Stimulated activated CD4-positive, alpha-beta T cell treated with anti-CD3 and anti-CD28 coated beads, Interleukin-4, amount 100 ng/mL, for 24 hours (primary cell): ENCODE results near the gene UBASH3A.

Source experiments
- DNase-seq: peaks from one replicate; pipeline ENCODE4 v3.0.0-alpha.2; 2020

UBASH3A gene

DNA sequence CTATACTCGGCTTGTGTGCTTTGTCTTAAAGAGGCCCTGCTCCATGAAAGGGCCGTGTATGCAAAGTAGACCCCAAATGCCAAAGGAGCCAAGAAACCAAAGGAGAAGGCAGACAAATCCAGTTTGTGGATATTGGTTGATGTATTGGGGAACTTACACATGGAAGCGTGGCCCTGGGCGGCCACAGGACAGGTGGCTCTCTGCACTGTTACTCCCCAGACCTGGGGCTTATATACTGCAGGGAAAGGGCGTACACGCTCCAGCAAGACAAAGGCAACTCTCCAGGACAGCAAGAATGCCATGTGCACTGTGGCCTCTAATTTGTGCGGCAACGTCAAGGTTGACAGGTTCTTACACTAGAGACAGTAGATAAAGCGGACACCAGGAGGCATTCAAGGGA, 67.5 kb downstream of the UBASH3A start:
- DNase-seq, result no peak

DNA sequence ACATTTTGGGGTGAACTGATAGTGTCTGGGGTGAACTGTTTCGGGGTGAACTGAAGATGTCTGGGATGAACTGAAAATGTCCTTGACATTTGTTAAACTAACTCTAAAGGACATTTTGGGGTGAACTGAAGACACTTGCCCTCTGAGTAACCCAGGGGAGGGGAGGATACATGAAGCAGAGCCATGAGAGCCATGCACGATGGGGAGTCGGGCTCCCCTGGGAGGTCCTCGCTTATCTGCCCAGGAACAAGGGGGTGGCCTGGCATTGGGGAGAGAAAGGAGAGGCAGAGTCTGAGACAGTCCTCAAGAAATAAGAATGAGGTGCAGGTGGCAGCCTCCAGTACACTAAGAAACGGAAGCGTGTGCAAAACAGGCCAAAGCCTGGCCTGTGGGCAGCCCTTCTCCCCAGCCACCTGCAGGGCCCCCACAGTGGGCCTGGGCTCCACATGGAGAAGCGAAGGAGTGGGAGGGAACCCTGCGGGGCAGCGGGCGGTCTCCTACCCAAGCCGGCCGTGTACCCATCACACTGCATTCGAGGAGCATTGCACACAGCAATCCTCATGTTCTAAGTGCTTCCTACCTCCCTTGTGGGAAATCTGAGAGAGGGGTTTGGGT, 68.1 kb downstream of the UBASH3A start:
- DNase-seq, result no peak

DNA sequence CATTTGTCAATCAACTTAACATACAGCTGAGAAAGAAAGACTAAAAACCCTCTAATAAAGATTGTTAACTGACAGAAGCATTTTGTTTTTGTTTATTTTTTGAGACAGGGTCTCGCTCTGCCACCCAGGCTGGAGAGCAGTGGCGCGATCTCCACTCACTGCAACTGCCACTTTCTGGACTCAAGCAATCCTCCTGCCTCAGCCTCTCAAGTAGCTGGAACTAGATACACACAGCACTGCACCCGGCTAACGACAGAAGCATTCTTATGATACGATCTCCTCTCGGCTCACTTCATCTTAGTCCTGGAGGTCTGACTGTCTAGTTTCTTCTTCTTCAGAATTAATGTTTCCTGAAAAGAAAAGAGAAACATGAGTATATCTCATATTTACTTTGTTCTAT, 68.8 kb downstream of the UBASH3A start:
- DNase-seq, result no peak

DNA sequence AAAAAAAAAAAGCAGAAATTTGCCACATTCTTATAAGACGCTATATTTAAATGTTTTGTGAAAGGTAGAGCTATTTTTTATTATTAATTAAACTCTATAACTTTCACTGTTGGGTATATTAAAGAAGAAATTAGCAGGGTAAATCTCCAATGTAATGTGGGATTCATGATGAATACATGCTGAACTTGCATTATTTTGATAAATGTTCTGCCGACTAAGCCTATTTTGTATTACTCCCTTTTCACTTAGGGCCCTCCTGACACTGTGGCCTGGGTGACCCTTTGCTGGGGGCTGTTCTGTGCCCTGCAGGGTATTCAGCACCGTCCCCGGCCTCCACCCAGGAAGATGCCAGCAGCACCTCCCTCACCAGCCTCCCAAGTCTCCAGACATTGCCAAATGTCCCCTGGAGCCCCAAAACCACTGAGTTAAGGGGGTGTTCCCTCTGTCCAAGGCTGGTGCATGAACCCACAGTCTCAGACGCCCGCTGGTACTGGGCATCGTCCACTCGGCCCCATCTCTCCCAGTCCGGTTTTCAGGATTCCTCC, 69.9 kb downstream of the UBASH3A start:
- no peak for DNase-seq

DNA sequence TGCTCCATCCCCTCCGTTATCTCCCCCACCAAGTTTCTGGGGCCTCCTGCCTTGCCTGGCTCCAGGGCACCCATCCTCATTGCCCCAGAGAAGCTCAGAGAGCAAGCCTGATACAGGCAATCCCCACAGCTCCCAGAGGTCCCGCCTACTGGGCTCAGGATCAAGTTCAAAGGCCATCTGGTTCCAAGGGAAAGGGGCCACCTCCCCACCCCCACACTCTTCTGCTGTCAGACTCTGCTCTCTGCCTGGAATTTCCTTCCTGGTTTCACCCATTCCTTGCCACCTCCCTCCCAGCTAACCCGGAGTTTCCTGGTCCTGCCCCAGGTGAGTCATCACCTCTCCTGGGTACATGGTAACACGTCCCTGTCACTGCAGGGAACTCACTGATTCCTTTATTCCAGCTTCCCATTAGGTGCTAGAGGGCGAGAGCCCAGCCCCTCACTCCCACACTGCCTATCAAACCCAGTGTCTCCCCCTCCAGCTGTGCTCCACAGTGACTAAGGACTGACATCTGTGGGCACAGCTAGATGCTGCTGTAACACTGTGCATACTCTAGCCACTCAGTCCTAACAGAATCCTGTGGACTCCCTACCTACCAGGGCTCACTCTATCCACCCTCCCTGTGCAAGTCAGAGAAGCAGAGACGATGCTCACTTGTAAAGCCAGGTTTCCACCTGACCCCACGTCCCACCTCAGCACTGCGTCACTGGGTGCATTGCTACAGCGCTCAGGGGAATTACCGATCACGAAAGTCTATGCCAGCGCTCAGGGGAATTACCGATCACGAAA, 70.5 kb downstream of the UBASH3A start:
- no peak for DNase-seq

DNA sequence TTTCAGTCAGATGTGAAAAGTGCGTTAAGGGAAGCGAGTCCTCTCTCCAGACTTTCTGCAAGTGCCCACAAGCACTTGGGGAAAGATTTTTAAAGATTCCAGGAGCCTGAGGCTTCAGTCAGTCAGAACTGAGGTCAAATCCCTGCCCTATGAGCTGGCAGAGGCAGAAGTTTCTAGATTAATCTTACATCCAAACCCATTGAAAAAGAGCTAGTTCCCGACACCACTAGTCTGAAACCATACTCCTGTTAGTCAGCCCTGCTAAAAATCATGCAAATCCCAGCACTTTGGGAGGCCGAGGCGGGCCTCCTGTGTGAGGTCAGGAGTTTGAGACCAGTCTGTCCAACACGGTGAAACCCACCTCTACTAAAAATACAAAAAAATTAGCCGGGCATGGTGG, 71.3 kb downstream of the UBASH3A start:
- DNase-seq, result no peak

DNA sequence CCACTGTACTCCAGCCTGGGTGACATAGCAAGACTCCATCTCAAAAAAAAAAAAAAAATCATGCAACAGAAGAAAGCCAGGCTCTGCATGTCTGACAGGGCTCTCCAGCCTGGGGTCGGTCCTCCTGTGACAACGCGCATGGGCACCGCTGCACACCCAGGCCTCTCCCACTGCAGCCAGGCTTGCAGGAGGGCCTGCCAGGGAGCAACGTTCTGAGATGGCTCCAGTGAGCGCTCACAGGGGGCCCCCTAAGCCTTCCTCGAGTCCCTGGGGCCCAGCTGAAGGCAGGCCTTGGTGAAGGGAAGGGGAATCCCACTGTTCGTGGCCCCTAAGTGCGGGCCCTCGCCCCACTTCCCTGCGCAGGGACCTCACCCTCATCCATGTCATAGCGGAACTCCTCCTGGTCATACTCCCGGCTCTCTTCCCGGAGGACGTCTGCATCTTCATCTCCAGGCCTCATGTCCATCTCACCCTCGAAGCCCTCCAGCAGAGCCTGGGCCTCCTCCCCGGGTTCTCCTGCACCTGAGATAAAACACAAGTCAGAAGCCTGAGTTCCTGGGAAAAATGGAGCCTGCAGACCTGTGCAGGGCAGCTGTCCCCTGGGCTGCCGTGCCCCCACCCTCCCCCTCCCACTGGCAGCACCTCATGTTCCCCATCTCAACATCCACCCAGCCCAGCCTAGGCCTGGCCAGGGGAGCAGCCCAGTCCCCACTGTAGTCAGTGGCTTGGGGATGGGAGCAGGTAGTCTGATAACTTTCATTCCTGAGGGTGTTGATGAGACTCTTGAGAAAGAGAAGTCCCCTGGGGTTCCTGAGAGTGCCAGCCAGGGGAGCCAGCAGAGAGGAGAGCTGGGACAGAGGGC, 72.1 kb downstream of the UBASH3A start:
- no peak for DNase-seq

DNA sequence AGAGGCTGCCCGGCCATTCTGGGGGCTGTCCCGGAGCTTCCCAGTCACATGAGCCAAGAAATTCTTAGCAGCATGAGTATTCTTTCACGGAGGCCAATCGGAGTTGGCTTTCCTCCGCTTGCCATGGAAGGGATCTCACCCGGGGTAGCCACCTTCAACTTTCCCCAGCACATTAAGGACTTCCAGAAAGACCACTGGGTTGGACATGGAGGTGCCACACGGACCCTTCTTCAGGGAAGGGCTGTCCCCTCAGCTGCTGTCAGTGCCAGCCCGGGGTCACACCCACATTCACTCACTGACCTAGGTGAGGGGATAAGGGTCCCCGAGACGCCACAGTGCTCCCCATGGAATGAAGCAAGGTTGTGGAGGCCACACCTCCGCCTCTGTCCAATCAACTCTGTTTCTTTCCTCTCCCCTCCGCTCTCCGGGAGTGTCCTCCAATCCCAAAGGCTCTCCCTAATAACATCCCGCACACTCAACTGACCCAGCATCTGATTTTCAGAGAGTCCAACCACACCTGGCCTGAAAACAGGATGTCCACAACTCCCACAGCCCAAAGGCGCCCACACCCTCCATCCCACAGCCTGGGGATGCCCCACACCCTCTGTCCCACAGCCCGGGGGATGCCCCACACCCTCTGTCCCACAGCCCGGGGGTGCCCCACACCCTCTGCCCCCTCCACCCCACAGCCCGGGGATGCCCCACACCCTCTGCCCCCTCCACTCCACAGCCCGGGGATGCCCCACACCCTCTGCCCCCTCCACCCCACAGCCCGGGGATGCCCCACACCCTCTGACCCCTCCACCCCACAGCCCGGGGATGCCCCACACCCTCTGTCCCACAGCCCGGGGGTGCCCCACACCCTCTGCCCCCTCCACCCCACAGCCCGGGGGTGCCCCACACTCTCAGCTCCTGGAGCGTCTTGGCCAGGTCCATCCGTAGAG, 73.0 kb downstream of the UBASH3A start:
- no peak for DNase-seq

DNA sequence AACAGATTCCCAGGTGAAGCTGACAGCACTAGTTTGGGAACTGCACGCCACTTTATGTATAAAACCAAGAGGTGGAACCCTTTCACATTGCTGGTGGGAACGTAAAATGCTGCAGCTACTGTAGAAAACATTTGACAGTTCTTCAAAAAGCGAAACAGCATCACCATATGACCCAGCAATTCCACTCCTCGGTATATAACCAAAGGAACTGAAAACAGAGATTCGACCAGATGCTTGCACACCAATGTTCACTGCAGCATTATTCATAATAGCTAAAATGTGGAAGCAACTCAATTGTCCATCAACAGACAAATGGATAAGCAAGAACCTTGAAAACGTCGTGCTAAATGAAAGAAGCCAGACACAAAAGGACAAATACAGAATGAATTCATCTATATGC, 74.8 kb downstream of the UBASH3A start:
- no peak for DNase-seq

DNA sequence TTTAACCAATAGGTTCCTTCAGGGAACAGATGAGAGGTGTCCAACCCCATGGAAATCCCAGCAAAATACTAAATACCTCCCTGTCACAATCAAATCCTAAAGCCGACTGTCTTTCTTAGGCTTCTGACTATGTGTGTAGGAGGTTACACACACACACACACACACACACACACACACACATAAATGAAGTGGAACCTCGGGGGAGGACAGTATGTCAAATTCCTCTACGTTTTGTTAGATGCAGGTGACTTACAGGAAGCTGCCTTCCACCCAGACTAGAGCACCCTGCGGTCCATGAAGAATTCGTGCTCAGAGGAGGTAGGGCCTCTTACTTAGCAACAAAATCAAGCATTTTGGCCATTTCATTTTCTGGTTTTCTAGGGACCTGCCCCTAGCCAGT, 75.9 kb downstream of the UBASH3A start:
- DNase-seq, result no peak

DNA sequence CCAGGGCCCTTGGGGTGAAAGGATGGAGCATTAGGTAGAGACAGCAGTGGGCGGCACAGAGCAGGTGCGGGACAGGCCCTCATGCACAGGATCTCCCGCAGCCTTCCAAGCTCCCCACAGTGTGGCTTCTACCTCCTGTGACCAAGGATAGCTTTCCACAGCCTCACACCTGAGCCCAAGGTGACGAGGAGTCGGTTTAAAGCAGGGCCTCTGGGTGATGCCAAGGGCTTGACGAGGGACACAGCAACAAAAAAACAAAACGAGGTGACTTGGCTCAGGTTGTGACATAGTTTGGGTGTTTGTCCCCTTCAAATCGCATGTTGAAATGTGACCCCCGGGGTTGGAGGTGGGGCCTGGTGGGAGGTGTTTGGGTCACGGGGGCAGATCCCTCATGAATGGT, 77.0 kb downstream of the UBASH3A start:
- DNase-seq, result no peak

DNA sequence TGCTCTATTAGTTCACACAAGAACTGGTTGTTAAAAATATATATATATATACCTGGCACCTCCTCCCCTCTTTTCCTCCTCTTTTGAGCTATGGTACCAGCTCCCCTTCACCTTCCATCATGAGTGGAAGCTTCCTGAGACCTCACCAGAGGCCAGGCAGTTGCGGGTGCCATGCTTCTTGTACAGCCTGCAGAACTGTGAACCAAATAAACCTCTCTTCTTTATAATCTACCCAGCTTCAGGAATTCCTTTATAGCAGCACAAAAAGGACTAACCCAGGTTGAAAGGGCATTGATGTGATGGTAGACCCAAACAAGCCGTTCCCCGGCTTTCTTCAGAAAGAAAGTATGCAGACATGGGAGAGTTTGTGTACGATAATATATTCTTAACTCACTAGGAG, 77.5 kb downstream of the UBASH3A start:
- no peak for DNase-seq

DNA sequence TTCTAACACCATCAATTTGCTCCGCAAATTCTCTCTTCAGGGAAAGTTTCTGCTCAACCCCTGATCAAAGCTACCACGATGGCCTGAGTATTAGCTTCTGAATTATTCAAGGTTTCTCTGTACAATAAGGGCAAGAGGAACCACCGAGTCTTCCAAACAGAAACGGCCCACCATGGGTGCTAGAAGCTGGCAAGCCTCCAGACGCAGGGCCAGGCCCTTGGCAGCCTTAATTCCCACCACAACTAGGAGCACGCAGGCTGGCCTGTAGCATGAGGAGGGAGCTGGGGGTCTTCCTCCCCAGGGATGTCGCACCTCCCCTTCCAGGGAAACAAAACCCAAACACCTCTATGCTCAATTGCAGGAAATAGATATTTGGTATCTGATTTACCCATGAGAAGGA, 81.3 kb downstream of the UBASH3A start:
- DNase-seq, result no peak

DNA sequence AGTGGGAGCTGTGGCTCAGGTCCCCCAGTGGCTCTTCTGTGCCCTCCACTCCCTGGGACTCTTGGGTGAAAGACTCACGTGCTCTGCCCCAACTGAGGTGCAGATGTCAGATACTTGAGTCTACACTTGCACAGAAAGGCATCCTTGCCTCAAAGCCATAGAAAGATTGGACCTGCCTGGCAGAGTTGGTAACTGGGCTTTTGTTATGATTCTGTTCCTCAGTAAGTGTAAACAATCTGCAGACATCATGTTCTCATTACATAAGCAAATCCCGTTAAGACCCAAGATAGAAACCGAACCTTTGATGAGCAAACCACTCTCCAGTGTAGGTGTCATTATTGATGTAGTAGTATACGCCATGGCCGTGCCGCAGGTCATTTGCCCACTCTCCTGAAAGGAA, 82.4 kb downstream of the UBASH3A start:
- no peak for DNase-seq

DNA sequence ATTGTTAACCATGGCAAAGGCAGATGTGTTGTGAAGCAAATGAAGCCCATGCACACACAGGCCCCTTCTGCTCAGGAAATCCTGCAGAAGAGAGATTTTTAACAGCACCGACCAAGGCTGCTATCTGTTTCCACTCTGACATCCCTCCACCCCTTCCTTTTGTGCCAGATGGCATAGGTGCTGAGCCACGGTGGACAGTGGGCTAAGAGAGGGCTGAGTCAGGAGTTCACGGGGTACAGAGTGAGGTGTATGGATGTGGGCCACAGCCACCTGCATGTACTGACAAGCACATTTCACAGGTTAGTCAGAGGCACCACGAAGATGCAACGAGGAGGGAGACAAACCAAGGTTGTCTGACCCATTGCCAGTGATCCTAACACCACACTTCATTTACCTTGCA, 82.8 kb downstream of the UBASH3A start:
- DNase-seq, result no peak

DNA sequence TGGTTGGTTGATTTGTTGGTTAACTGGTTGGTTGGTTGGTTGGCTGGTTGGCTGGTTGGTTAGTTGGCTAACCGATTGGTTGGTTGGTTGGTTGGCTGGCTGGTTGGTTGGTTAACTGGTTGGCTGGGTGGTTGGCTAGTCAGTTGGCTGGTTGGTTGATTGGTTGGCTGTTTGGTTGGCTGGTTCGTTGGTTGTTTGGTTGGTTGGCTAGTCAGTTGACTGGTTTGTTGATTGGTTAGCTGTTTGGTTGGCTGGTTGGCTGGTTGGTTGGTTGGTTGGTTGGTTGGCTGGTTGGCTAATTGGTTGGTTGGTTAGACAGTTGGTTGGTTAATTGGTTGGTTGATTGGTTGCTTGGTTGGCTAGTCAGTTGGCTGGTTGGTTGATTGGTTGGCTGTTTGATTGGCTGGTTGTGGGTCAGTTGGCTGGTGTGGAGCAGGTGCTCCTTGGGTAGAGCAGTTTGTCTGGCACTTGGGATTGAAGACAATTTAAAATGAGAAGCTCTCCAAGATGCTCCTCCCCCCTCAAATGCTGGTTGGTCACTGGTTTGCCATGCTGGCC, 85.4 kb downstream of the UBASH3A start:
- no peak for DNase-seq

DNA sequence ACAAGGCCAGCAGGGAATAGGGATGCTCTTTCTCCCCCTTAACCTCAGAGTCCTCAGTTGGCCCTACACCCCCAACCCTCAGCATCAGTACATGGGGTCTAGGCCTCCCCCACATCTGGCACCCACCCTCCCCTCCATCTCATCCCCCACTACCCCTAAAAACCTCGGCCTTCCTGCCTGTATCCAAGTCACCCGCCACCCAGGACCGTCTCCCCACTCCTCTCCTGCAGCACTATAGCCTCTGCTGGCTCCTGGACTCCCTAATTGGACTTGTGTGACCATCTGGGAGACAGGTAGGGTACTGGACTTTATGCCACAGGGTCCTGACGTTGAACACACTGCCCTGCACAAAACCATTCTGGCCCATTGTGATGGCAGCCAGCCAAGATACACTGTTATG, 86.3 kb downstream of the UBASH3A start:
- DNase-seq, result no peak

DNA sequence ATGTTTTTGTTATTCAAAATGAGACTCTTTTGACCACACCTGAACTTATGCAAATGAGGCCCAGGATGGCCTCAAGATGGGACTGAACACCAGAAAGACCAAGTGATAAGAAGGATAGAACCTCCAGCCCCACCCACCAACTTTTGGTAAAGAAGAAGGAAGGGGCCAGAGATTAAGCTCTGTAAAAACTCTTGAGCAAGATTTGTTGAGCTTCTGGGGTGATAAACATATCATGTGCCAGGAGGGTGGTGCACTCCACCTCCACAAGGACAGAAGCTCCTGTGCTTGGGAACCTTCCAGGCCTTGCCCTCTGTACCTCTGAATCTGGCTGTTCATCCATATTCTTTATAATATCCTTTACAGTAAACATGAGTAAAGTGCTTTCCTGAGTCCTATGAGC, 87.0 kb downstream of the UBASH3A start:
- no peak for DNase-seq

DNA sequence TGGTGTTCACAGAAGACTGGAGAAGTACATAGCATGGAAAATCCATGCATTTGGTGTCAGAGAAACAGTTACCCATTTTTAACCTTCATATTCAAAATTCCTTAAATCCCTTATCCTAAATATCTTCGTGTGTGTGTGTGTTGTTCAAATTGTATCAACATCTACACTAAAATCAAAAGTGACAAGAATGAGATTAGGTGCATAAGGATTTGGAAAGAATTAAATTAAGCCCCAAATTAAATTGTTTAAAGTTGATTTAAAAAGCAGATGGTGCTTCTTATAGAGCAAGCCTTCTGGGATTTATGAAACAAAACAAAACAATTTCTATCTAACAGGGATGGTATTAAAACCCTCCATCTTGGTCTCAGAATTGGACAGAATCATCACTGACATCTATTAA, 87.6 kb downstream of the UBASH3A start:
- DNase-seq, result no peak

DNA sequence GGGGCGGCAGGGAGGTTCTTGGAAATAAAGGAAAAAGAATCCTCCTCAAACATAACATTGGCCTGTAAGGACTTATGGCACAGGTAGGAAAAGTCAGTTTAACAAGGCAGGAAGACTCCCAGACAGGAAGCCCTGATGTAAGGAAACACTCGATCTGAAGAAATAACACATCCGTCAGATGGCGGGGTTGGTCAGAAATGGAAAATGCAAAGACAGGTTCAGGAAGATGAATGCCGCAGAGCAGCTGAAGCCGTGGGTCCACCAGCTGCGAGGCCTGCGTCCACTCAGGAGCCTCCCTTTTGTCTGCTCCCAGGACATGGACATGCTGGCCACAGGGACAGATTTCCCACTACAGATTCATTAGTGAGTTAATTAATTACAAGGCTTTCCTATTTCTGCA, 88.5 kb downstream of the UBASH3A start:
- no peak for DNase-seq

DNA sequence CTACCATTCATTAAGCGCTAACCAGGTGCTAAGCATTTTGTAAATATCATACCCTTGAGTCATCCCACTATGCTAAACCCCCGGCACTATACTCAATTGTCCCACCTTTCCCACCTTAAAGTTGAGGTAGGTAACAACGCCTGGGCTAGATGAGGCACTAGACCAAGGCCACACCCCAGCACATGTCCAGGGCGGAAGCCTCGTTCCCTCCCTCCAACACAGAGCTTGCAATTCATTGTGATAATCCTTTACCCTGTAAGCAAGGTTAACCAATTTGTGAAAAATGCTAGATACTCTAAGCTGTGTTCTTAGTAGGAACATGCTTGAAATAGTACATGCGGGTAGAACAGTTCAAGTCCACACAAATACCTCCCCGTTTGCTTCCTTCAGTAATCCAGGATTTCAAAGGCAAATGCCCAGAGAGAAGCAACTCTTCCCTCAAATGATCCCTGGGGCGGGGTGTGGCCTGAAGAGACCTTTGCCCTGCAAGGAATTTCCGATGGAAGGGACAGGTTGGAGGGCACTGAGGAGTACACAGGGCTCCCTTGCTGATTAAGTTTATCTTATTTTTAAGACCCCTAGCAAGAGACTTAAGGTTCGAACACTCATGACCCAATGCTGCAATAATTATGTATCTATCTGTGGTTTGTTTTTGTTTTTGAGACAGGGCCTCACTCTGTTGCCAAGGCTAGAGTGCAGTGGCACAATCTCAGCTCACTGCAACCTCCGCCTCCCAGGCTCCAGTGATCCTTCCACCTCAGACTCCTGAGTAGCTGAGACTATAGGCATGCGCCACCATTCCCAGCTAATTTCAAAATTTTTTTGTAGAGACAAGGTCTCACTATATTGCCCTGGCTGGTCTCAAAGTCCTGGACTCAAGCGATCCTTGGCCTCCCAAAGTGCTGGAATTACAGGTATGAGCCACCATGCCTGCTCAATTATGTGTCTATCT, 89.7 kb downstream of the UBASH3A start:
- no peak for DNase-seq
